IPS-NIHi7 (cell line): ENCODE measurements around the gene PLA2G2D.
A peak's percentile ranks its signal among the peaks of the same experiment; 100 is the strongest.

Experiments used
- DNase-seq: peaks from one replicate; pipeline ENCODE4 v3.0.0; 2012; ENCODE audit warnings: mixed read lengths; ENCODE audit errors: extremely low spot score

The PLA2G2D gene

DNA sequence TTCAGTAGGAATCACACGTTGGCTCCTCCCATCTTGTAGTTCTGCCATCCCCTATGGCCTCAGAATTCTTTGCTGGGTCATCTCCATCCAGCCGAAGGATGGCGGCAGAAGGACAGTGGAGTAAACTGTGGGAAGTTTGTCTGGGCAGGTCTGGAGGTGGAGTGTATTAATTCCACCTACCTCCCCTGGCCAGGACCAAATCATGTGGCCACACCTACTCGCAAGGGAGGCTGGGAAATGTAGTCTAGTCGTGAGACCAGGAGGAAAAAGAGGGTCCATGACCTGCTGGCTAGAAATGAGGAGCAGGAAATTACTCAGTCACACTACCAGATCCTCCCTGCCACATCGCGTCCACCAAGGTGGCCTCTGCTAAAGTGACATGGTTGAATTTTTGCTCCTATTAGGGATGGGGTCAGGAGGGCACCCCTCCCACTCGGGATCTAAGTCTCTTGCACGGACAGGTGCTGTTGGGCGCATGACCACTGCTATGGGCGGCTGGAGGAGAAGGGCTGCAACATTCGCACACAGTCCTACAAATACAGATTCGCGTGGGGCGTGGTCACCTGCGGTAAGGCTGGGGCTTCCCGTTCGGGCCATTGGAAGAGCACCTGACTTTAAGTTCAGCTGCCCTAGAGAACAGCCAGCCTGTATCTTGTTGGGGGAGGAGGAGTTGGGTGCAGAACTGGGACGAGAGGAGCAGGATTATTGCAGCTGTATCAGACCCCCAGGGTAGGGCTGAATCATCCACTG lies 29.8 kb downstream of the PLA2G2D start:
- DNase-seq: peak; percentile 63

- peak; percentile 42 for DNase-seq
Observed at GRCh38 chr1:20087668-20088067, 31.7 kb downstream of the PLA2G2D start.

DNA sequence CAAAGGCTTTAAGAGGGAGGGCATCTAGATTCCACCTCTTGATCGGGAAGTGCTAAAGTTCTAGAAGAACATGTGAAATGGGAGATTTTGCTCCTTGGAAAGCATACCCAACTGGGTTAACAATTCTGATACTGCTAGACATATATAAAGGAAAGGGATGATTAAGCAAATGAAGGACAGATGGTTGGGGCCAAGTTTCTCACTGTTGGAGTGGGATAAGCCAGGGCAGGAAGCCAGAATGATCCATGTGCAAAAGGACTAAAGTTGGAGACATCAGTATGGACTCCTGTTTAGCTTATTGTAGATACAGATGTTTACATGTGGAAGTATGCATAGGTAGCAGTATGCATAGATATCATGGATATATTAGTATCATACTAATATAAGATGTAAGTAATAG lies 32.5 kb downstream of the PLA2G2D start:
- DNase-seq: no peak

DNA sequence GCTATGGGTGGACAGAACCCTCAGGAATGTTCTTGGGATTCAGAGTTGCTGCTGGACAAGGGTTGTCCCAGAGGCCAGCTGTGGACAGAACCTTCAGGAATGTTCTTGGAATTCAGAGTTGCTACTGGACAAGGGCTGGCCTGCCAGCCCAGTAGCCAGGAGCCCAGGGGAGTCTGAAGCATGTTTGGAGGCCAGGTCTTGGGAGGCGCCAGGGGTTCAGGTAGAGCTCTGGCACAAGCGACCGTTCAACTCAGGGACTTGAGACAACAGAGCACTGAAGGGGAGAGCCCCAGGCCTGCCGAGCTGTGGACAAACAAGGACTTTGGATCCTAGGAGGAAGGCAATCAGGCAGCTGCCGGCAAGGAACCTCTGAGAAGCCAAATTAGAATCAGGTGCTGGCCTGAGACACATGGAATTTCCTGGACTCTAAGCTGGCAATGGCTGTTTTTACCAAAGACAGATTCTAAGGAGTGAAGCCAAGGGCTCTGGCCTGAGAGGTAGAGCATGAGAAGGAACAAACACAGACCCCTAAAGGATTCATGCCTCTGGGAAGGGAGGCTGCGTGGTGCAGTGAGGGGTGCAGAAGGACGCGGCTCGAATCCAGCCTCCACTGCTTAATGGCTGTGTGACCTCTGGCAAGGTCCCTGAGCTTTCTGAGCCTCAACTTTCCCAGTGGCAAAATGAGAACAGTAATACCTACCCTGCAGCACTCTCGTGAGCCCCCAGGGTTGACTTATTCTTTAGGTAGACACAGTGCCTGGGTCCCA lies 36.0 kb downstream of the PLA2G2D start:
- DNase-seq: no peak

DNA sequence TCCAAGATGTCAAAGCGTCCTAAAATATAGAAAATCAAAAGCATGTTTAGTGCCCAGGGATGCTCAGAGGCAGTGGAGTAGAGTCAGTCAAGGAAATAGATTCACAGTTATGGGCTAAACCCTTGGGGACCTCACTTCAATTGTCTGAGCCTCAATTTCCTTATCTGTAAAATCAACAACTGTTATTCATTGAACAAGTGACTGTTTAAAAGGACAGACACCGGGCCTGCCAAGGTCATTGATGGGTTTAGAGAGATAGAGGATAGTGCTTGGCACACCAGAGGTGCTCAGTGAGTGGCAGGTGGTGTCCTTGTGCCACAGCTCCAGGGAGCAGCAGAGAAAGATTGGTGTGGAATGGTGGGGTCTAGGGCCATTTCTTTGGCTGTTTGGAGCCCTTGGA lies 36.6 kb downstream of the PLA2G2D start:
- no peak for DNase-seq

GRCh38 chr1:20081353-20081810 lies 38.0 kb downstream of the PLA2G2D start:
- no peak for DNase-seq

- DNase-seq: no peak
Observed at GRCh38 chr1:20080441-20081352, 38.6 kb downstream of the PLA2G2D start.

- DNase-seq: no peak
Observed at GRCh38 chr1:20079661-20080305, 39.6 kb downstream of the PLA2G2D start.

GRCh38 chr1:20078711-20079110 lies 40.6 kb downstream of the PLA2G2D start:
- no peak for DNase-seq

- no peak for DNase-seq
Observed at GRCh38 chr1:20078171-20078651, 41.1 kb downstream of the PLA2G2D start.

GRCh38 chr1:20076710-20077461 lies 42.5 kb downstream of the PLA2G2D start:
- DNase-seq: no peak

- DNase-seq: no peak
Observed at GRCh38 chr1:20076223-20076622, 43.1 kb downstream of the PLA2G2D start.

- no peak for DNase-seq
Observed at GRCh38 chr1:20075345-20075744, 44.0 kb downstream of the PLA2G2D start.

GRCh38 chr1:20074725-20075171 lies 44.6 kb downstream of the PLA2G2D start:
- no peak for DNase-seq

DNA sequence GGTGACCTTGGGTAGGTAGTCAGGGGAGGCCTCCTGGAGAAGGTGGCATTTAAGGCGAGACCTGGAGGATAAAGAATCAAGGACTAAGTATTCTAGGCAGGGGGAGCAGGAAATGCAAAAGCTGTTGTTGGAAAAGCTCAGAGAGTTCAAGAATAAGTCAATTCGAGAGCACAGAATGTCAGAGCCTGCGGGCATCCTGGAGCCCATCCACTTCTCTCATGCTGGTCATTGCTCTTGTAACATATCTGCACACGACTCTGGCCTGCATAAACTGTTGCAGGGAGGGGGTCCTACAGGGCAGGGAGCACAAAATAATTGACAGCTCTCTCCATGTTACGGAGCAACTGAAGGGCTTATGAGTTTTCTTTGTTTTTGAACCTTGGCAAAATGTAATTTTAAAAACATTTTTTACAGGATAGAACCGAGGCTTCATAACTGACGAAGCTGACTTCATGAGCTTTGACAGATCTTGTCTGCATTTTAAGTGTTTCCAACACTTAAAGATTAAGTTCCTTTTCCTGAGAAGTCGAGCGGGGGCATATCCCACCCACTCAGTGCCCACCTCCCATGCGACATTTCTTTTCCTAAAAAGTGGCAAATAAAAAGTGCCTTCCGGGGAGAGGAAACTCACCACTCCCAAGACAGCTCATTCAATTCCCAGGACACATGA lies 45.1 kb downstream of the PLA2G2D start:
- no peak for DNase-seq

DNA sequence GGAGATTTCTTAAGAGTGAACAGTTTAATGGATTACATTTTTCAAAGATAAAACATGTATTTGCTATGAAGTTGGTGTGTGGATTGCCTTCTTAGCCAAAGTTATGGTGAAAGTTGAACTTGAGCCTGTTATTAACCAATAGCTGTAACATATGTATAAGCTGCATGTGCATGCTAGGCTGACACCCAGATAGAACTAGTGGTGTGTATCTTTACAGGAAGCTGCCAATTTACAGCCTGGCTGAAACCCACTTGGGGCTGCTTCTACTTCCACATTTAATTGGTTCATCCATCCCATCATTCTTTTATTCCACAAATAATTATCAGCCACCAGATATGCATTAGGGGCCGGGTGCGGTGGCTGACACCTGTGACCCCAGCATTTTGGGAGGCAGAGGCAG lies 46.1 kb downstream of the PLA2G2D start:
- DNase-seq: no peak

DNA sequence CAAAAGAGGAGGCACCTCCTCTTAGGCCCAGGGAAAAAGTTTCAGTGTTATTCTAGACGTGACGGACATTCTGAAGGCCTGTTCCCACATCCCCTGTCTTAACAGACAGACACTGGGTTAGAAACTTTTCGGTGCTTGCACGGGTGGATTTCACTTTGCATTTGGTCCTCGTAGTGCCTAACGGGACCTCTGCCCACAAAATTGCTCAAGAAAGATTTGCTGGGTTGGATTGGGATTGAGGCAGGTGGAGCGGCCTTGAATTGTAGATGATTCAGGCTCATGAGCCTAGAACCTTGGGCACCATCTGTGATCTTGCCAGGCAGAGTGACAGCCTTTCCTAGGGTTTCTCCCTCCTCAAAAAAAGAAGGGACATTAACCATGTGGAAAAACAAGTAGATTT lies 46.6 kb downstream of the PLA2G2D start:
- DNase-seq: no peak

DNA sequence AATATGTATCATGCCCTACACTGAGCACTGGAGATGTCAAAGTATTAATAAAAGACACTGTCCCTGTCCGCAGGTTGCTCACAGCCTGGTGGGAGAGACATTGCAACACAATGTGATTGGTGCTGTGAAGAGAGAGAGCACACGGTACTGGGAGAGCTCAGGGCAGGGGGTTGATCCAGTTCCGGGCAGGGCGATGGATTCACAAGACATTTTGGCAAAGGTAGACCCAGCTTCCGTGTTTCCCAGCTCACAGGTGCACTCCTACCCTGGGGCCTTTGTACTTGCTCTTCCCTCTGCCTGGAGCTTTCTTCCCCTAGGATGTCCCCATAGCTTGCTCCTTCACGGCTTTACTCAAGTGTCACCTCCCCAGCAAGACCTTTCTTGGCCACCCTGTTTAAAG lies 47.9 kb downstream of the PLA2G2D start:
- no peak for DNase-seq

GRCh38 chr1:20070357-20070756 lies 49.0 kb downstream of the PLA2G2D start:
- DNase-seq: no peak

DNA sequence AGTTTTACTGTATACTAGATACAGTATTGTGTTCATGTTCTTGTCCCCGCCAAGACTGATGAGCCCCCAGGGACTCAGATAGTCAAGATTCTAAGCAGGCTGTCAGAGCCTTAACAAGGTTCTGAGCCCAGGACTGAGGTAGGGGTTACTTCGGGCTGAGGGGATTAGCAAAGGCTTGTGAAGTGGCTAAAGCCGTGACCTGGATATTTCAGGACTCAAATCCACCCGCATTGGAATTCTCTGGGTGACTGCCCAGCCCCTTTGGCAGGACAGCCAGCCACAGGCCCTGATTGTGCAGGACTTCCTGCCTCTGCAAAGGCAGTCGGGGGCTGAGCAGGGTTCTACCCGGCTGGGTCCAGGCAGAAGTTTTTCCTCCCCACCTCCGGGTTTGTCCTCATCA lies 49.5 kb downstream of the PLA2G2D start, which contains the start of gene PLA2G5:
Gene PLA2G5 (plus strand): TSS at position 321 of the 400 bp plus-strand sequence. CDS start 14,637 bp downstream, outside the sequence.
- no peak for DNase-seq
